Mesenchymal stem cell (in vitro differentiated cells and primary cell): Measurements from ENCODE around the gene POU4F1.

Experiments used
- DNase-seq: peaks from one replicate; pipeline ENCODE4 v3.0.0-alpha.2; 2013
- H2AFZ ChIP-seq: one replicate; pipeline ENCODE4 v1.6.1; 2013; ENCODE audit warnings: low read depth, mild to moderate bottlenecking, control low read depth, inconsistent platforms, low read length, moderate library complexity
- H2AK5ac ChIP-seq: 2 replicates; pipeline ENCODE4 v1.6.1; 2013; ENCODE audit warnings: low read length, moderate library complexity, mild to moderate bottlenecking, inconsistent platforms; ENCODE audit not compliant: severe bottlenecking
- H2BK120ac ChIP-seq: one replicate; pipeline ENCODE4 v1.6.1; 2013; ENCODE audit warnings: low read depth, mild to moderate bottlenecking, inconsistent platforms, low read length, moderate library complexity
- H2BK12ac ChIP-seq, 2 experiments: one replicate each; pipeline ENCODE4 v1.6.1; 2013; ENCODE audit warnings: inconsistent platforms in 2 of 2, low read length in 2 of 2, mild to moderate bottlenecking in 2 of 2, moderate library complexity in 2 of 2, control low read depth in 1 of 2
- H2BK15ac ChIP-seq: one replicate; pipeline ENCODE4 v1.6.1; 2013; ENCODE audit warnings: mild to moderate bottlenecking, low read depth, inconsistent platforms; ENCODE audit not compliant: poor library complexity, severe bottlenecking
- H2BK5ac ChIP-seq: 2 replicates; pipeline ENCODE4 v1.6.1; 2013; ENCODE audit warnings: low read depth, mild to moderate bottlenecking, low read length, control low read depth, inconsistent platforms; ENCODE audit not compliant: poor library complexity, severe bottlenecking
- H3K14ac ChIP-seq, 2 experiments: one replicate each; pipeline ENCODE4 v1.6.1; 2013; ENCODE audit warnings: inconsistent platforms in 2 of 2, low read length in 2 of 2, control low read depth in 1 of 2, mild to moderate bottlenecking in 1 of 2, moderate library complexity in 1 of 2
- H3K18ac ChIP-seq, 2 experiments: one replicate each; pipeline ENCODE4 v1.6.1; 2013; ENCODE audit warnings: inconsistent platforms in 2 of 2, low read length in 2 of 2, control low read depth in 1 of 2, low read depth in 1 of 2, mild to moderate bottlenecking in 1 of 2
- H3K23ac ChIP-seq, 2 experiments: one replicate each; pipeline ENCODE4 v1.6.1; 2013; ENCODE audit warnings: inconsistent platforms in 2 of 2, low read length in 2 of 2, mild to moderate bottlenecking in 2 of 2, moderate library complexity in 2 of 2, control low read depth in 1 of 2
- H3K27ac ChIP-seq: 2 replicates; pipeline ENCODE4 v1.5.1; 2013; ENCODE audit warnings: mild to moderate bottlenecking, moderate library complexity, low read length, control low read depth, inconsistent platforms; ENCODE audit not compliant: poor library complexity, severe bottlenecking
- H3K27me3 ChIP-seq, 2 experiments: 2 replicates each; pipeline versions ENCODE4 v1.6.1 to v1.7.0; 2013; ENCODE audit warnings: low read length in 2 of 2, mild to moderate bottlenecking in 2 of 2, moderate library complexity in 2 of 2, control low read depth in 1 of 2, inconsistent platforms in 1 of 2; ENCODE audit not compliant: control insufficient read depth in 1 of 2, insufficient read depth in 1 of 2
- H3K36me3 ChIP-seq, 2 experiments: 2 replicates each; pipeline versions ENCODE4 v1.6.1 to v1.7.0; 2013; ENCODE audit warnings: low read length in 2 of 2, control low read depth in 1 of 2, inconsistent platforms in 1 of 2, low read depth in 1 of 2, mild to moderate bottlenecking in 1 of 2; ENCODE audit not compliant: insufficient read depth in 2 of 2, control insufficient read depth in 1 of 2
- H3K4ac ChIP-seq, 2 experiments: one replicate each; pipeline ENCODE4 v1.6.1; 2013; ENCODE audit warnings: inconsistent platforms in 2 of 2, low read length in 2 of 2, mild to moderate bottlenecking in 2 of 2, moderate library complexity in 2 of 2, control low read depth in 1 of 2, low read depth in 1 of 2
- H3K4me1 ChIP-seq: 2 replicates; pipeline ENCODE4 v1.6.1; 2013; ENCODE audit warnings: low read depth, low read length, control low read depth; ENCODE audit not compliant: control insufficient read depth, insufficient read depth
- H3K4me2 ChIP-seq: 2 replicates; pipeline ENCODE4 v1.6.1; 2013; ENCODE audit warnings: low read length, mild to moderate bottlenecking, inconsistent platforms; ENCODE audit not compliant: poor library complexity, severe bottlenecking
- H3K4me3 ChIP-seq, 2 experiments: 2 replicates each; pipeline versions ENCODE4 v1.5.1 to v1.7.0; 2013; ENCODE audit warnings: low read length in 2 of 2, mild to moderate bottlenecking in 2 of 2, control low read depth in 1 of 2, low read depth in 1 of 2; ENCODE audit not compliant: insufficient read depth in 1 of 2
- H3K79me1 ChIP-seq: replicated peaks from 2 replicates; pipeline ENCODE4 v1.6.1; 2013; ENCODE audit warnings: mild to moderate bottlenecking, control low read depth, low read length, inconsistent platforms; ENCODE audit not compliant: poor library complexity, severe bottlenecking
- H3K9ac ChIP-seq: 2 replicates; pipeline ENCODE4 v1.7.0; 2013; ENCODE audit warnings: mild to moderate bottlenecking, low read length, moderate library complexity
- H3K9me3 ChIP-seq: 2 replicates; pipeline ENCODE4 v1.7.0; 2013; ENCODE audit warnings: mild to moderate bottlenecking, low read length; ENCODE audit not compliant: control insufficient read depth
- H4K8ac ChIP-seq: one replicate; pipeline ENCODE4 v1.6.1; 2013; ENCODE audit warnings: inconsistent platforms, mild to moderate bottlenecking, low read length, moderate library complexity
- H4K91ac ChIP-seq: one replicate; pipeline ENCODE4 v1.6.1; 2013; ENCODE audit warnings: mild to moderate bottlenecking, low read length, inconsistent platforms
- WGBS: methylation state at CpG from one replicate; pipeline ENCODE4 v1.1.7; 2013; ENCODE audit warnings: mixed read lengths; 5-methylcytosine and 5-hydroxymethylcytosine counted together

The POU4F1 gene

GRCh38 chr13:78620936-78621470, 17.7 kb upstream of the POU4F1 start:
- H2AFZ ChIP-seq, result no peak overlapping the region
- H3K9ac ChIP-seq, result no peak overlapping the region
- 85% methylated on average over 1 of the region's 2 CpGs for WGBS
- no peak overlapping the region for H2BK5ac ChIP-seq
- H4K8ac ChIP-seq, result no peak overlapping the region
- no peak overlapping the region for H4K91ac ChIP-seq
- H3K4ac ChIP-seq, result no peak overlapping the region
- H3K23ac ChIP-seq, result no peak overlapping the region
- no peaks in the 10 kb centered on the region for H3K27me3 ChIP-seq
- H2BK12ac ChIP-seq, result no peak overlapping the region
- peaks cover 3 to 39% of the 10 kb centered on the region in 2 experiments for H3K36me3 ChIP-seq
- H2BK120ac ChIP-seq, result no peak overlapping the region
- peaks cover 6% of the 10 kb centered on the region for H3K4me1 ChIP-seq
- no peak for DNase-seq
- H3K27ac ChIP-seq, result no peak overlapping the region
- no peak overlapping the region for H3K18ac ChIP-seq
- no peak overlapping the region for H2BK15ac ChIP-seq
- no peak overlapping the region for H3K4me2 ChIP-seq
- peaks cover 4% of the 10 kb centered on the region for H3K79me1 ChIP-seq
- no peak overlapping the region for H2AK5ac ChIP-seq
- H3K4me3 ChIP-seq, result no peak overlapping the region
- H3K14ac ChIP-seq, result no peak overlapping the region
- no peaks in the 10 kb centered on the region for H3K9me3 ChIP-seq

GRCh38 chr13:78618411-78618810, 15.1 kb upstream of the POU4F1 start:
- no peak overlapping the region for H3K4ac ChIP-seq
- no peaks in the 10 kb centered on the region for H3K27me3 ChIP-seq
- H3K27ac ChIP-seq, result no peak overlapping the region
- WGBS, result 100% methylated on average over 1 of the region's 1 CpG
- no peak overlapping the region for H2AK5ac ChIP-seq
- H4K8ac ChIP-seq, result no peak overlapping the region
- H2BK15ac ChIP-seq, result no peak overlapping the region
- H2AFZ ChIP-seq, result no peak overlapping the region
- H3K23ac ChIP-seq, result no peak overlapping the region
- no peak overlapping the region for H3K4me3 ChIP-seq
- DNase-seq, result no peak
- H3K9ac ChIP-seq, result no peak overlapping the region
- no peak overlapping the region for H2BK120ac ChIP-seq
- no peaks in the 10 kb centered on the region for H3K9me3 ChIP-seq
- no peak overlapping the region for H3K18ac ChIP-seq
- no peak overlapping the region for H2BK12ac ChIP-seq
- H3K4me2 ChIP-seq, result no peak overlapping the region
- peaks cover 2% of the 10 kb centered on the region for H3K4me1 ChIP-seq
- peaks cover 3 to 45% of the 10 kb centered on the region in 2 experiments for H3K36me3 ChIP-seq
- H3K14ac ChIP-seq, result no peak overlapping the region
- H4K91ac ChIP-seq, result no peak overlapping the region
- H3K79me1 ChIP-seq, result peaks cover 1% of the 10 kb centered on the region
- H2BK5ac ChIP-seq, result no peak overlapping the region

GRCh38 chr13:78611040-78611439, 7.7 kb upstream of the POU4F1 start:
- Histone ChIP-seq H2BK120ac (no peak overlapping the region), H3K27me3 (peaks cover 43 to 61% of the 10 kb centered on the region in 2 experiments), H3K18ac (no peak overlapping the region), H2BK12ac (no peak overlapping the region), H3K14ac (no peak overlapping the region), H2AK5ac (no peak overlapping the region), H4K8ac (no peak overlapping the region), H3K9ac (no peak overlapping the region), H3K27ac (no peak overlapping the region), H3K4me1 (peaks cover 22% of the 10 kb centered on the region), H3K4ac (no peak overlapping the region), H2AFZ (no peak overlapping the region), H3K23ac (no peak overlapping the region), H3K4me3 (no peak overlapping the region), H4K91ac (no peak overlapping the region), H3K4me2 (no peak overlapping the region), H3K79me1 (no peaks in the 10 kb centered on the region), H3K9me3 (no peaks in the 10 kb centered on the region), H3K36me3 (peaks cover 0 to 16% of the 10 kb centered on the region in 2 experiments), H2BK5ac (no peak overlapping the region), H2BK15ac (no peak overlapping the region)
- 85% methylated on average over 2 of the region's 3 CpGs for WGBS
- DNase-seq, result no peak

GRCh38 chr13:78610381-78610883, 7.1 kb upstream of the POU4F1 start:
- WGBS, result 53% methylated on average over 3 of the region's 4 CpGs
- no peak for DNase-seq
- Histone ChIP-seq H3K36me3 (peaks cover 0 to 10% of the 10 kb centered on the region in 2 experiments), H3K14ac (no peak overlapping the region), H3K4ac (no peak overlapping the region), H4K91ac (no peak overlapping the region), H3K27me3 (peaks cover 49 to 67% of the 10 kb centered on the region in 2 experiments), H3K18ac (no peak overlapping the region), H3K27ac (no peak overlapping the region), H3K4me3 (no peak overlapping the region), H2BK5ac (no peak overlapping the region), H2AK5ac (no peak overlapping the region), H2BK12ac (no peak overlapping the region), H3K79me1 (no peaks in the 10 kb centered on the region), H3K9me3 (no peaks in the 10 kb centered on the region), H2BK120ac (no peak overlapping the region), H3K4me1 (peaks cover 22% of the 10 kb centered on the region), H3K4me2 (no peak overlapping the region), H3K9ac (no peak overlapping the region), H2AFZ (no peak overlapping the region), H3K23ac (no peak overlapping the region), H4K8ac (no peak overlapping the region), H2BK15ac (no peak overlapping the region)
